HS-27A (cell line): ENCODE measurements around the gene NT5DC2.

Experiments used
- DNase-seq: peaks from one replicate; pipeline ENCODE4 v3.0.0-alpha.2; 2012; ENCODE audit warnings: low read depth, missing footprints

Gene NT5DC2

GRCh38 chr3:52524752-52525679 lies 8.6 kb downstream of the NT5DC2 start:
- no peak for DNase-seq

GRCh38 chr3:52524258-52524751 lies 9.4 kb downstream of the NT5DC2 start:
- no peak for DNase-seq

GRCh38 chr3:52523386-52524257 lies 10.0 kb downstream of the NT5DC2 start:
- no peak for DNase-seq

DNA sequence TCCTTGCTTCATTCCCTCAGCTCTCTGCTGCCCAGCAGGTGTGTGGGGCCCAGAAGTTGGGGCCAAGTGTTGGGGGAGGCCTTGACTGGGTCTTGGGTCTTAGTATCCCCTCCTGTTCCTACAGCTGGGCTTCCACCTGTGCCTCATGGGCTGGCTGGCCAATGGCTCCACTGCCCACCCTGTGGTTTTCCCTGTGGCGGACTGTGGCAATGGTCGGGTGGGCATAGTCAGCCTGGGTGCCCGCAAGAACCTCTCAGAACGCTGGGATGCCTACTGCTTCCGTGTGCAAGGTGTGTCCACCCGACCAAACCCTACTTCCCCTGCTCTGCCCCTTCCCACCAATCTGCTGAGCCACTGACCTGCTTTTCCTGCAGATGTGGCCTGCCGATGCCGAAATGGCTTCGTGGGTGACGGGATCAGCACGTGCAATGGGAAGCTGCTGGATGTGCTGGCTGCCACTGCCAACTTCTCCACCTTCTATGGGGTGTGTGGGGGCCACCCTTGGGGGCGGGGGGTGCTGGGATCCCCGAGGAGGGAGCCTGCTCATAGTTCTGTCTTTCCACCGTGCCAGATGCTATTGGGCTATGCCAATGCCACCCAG lies 10.9 kb downstream of the NT5DC2 start:
- DNase-seq: no peak

DNA sequence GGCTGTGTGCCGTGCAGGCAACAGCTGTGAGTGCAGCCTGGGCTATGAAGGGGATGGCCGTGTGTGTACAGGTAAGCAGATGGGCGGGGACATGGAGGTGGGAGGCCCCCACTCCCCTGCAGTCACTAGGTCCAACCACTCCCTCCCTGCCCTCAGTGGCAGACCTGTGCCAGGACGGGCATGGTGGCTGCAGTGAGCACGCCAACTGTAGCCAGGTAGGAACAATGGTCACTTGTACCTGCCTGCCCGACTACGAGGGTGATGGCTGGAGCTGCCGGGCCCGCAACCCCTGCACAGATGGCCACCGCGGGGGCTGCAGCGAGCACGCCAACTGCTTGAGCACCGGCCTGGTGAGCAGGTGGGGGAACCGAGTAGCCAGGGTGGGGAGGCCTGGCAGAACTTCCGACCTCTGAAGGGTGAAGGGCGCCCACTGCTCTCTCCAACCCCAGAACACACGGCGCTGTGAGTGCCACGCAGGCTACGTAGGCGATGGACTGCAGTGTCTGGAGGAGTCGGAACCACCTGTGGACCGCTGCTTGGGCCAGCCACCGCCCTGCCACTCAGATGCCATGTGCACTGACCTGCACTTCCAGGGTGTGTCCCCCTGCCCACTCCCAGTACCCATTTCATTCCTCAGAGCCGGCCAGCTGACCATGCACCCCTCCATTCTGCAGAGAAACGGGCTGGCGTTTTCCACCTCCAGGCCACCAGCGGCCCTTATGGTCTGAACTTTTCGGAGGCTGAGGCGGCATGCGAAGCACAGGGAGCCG lies 11.6 kb downstream of the NT5DC2 start:
- no peak for DNase-seq

GRCh38 chr3:52521488-52521824 lies 12.2 kb downstream of the NT5DC2 start:
- DNase-seq: no peak

GRCh38 chr3:52520716-52521487 lies 12.8 kb downstream of the NT5DC2 start:
- no peak for DNase-seq

GRCh38 chr3:52520141-52520667 lies 13.5 kb downstream of the NT5DC2 start:
- no peak for DNase-seq

- no peak for DNase-seq
Observed at GRCh38 chr3:52519445-52520140, 14.1 kb downstream of the NT5DC2 start.

DNA sequence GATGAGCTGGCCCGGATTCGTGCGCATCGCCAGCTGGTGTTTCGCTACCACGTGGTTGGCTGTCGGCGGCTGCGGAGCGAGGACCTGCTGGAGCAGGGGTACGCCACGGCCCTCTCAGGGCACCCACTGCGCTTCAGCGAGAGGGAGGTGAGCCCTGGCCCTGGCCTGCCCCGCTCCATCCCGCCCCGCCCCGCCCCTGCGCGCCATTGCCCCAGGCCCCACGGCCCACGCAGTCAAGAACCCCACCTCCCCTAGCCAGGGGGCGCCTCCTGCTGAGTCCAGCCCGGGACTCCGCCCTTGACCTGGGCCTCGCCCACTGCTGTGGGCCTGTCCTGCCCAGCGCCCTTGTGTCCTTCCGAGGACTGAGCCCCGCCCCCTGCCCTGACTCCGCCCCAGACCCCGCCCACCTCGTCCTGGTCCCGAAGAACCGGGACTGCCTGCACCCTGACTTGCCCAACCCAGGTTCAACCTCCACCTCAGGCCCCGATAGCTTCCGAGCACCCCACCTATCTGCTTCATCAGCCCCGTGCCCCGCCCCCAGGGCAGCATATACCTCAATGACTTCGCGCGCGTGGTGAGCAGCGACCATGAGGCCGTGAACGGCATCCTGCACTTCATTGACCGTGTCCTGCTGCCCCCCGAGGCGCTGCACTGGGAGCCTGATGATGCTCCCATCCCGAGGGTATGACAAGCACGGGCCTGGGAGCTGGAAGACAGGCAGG lies 14.8 kb downstream of the NT5DC2 start:
- DNase-seq: no peak

- DNase-seq: no peak
Observed at GRCh38 chr3:52517796-52518722, 15.6 kb downstream of the NT5DC2 start.

DNA sequence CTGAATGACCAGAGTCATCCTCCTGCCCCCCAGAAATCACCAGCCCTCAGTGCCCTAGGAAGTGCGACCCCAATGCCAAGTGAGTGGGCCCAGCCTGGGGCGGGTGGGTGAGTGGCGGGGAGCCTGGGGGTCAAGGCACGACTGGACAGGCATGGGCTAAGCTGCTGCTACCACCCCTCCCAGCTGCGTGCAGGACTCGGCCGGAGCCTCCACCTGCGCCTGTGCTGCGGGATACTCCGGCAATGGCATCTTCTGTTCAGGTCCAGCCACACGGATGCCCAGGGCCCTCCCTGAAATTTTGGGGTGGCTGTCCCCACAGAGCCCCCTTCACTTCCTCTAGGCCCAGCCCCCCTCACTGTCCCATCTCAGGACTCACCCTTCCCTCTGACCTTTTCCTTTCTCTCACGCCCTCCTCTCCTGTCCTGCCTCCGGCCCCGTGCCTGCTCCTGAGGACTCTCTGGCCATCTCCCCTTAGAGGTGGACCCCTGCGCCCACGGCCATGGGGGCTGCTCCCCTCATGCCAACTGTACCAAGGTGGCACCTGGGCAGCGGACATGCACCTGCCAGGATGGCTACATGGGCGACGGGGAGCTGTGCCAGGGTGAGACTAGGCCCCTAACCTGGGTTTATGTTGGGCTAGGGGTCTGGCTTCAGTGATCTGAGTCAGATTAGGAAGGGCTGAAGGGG lies 17.0 kb downstream of the NT5DC2 start:
- no peak for DNase-seq

- DNase-seq: no peak
Observed at GRCh38 chr3:52515192-52515591, 18.5 kb downstream of the NT5DC2 start.

DNA sequence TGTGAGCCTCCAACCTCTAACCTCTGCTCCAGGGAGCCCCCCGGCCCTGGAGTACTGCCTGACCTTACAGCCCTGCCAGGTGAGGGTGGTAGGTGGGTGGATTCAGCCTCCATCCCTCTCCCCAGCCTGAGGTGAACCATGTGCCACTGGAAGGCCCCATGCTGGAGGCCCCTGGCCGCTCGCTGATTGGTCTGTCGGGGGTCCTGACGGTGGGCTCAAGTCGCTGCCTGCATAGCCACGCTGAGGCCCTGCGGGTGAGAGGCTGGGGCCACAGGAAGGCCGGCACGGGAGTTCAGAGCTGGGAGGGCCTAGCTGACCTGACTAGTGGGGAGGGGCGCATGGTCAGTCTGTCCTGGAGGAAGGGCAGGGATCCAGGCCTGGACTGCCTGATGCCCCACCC lies 19.1 kb downstream of the NT5DC2 start:
- DNase-seq: no peak

DNA sequence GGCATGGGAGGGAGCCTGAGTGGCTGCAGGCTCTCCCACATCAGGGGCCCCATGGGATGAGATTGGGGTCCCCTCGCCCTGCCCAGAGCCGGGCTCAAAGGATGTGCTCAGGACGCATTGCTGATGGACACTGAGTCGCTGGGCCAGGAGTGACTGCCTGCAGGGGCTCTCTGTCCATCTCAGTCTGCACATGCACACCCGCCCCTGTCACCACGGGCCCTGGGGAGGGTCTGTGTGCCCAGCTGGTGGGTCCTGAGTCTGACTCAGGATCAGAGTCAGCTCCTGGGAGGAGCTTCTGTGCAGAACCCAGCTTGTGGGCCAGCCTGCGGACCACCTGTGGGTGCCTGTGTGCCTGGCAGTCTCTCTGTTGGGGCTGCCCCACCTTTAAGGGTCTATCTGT lies 20.4 kb downstream of the NT5DC2 start:
- no peak for DNase-seq

DNA sequence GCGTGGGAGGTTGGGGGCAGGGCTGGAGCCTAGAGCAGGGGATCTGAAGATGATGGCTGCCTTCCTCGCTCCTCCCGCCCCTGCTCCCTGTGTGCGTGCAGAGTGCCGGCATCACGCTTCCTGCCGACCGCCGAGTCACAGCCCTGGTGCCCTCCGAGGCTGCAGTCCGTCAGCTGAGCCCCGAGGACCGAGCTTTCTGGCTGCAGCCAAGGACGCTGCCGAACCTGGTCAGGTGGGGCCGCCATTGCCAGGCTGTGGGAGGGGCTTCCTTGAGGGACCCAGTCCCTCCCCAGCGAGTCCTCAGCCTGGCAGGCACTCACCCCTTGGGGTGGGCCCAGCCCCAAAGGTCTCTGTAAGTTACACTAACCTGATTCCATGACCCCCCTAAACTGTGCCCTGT lies 20.9 kb downstream of the NT5DC2 start:
- DNase-seq: no peak

GRCh38 chr3:52512105-52512504 lies 21.6 kb downstream of the NT5DC2 start:
- no peak for DNase-seq

DNA sequence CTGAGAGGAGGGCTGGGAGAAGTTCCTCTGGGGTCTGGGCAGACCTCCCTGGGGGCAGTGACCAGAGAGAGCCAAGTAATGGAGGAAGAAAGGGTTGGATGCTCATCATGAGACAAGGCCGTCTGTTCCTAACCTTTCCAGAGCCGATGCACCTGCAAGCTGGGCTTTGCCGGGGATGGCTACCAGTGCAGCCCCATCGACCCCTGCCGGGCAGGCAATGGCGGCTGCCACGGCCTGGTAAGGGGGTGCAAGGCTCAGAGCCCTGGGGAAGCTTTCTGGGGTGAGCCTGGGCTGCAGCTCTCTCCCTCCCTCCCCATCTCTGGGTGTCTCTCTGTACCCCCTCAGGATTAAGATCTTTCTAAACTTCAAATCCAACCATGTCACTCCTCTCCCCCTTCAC lies 22.1 kb downstream of the NT5DC2 start:
- no peak for DNase-seq
